ENCODE data around the gene SUCLG2.
"Not testable (repeated sequence)": the region's sequence is repeated elsewhere in the genome, so short reads cannot be mapped to it uniquely, and the experiment has no call there.

SUCLG2 gene

GRCh38 chr3:67587811-67588210 lies 66.6 kb downstream of the SUCLG2 start:
- Histone ChIP-seq H2BK120ac (ENCODE audit: low read depth, low read length) (no peak overlapping the region), H2BK12ac (ENCODE audit: low read length in 2 of 2) (no peak overlapping the region), H3K79me1 (replicated peaks; ENCODE audit: low read length, poor library complexity, severe bottlenecking) (peaks cover 26% of the 10 kb centered on the region), H3K18ac (ENCODE audit: low read depth in 1 of 2, low read length in 2 of 2) (no peak overlapping the region), H3K36me3 (ENCODE audit: control insufficient read depth in 1 of 2, insufficient read depth in 2 of 2, low read depth in 1 of 2, low read length in 2 of 2) (peaks cover 2 to 12% of the 10 kb centered on the region in 2 experiments), H2BK5ac (ENCODE audit: low read depth, low read length, poor library complexity, severe bottlenecking) (no peak overlapping the region), H3K4ac (ENCODE audit: low read depth in 1 of 2, low read length in 2 of 2) (no peak overlapping the region), H3K4me1 (ENCODE audit: control insufficient read depth, insufficient read depth, low read depth, low read length) (no peaks in the 10 kb centered on the region), H2AFZ (ENCODE audit: low read depth, low read length) (no peak overlapping the region), H4K8ac (ENCODE audit: low read length) (no peak overlapping the region), H2AK5ac (ENCODE audit: low read length, severe bottlenecking) (no peak overlapping the region), H3K27me3 (ENCODE audit: control insufficient read depth in 1 of 2, insufficient read depth in 1 of 2, low read length in 2 of 2) (no peaks in the 10 kb centered on the region), H2BK15ac (ENCODE audit: low read depth, poor library complexity, severe bottlenecking) (no peak overlapping the region), H3K14ac (ENCODE audit: low read length in 2 of 2) (no peak overlapping the region), H3K9me3 (ENCODE audit: control insufficient read depth, low read length) (no peaks in the 10 kb centered on the region), H3K4me2 (ENCODE audit: low read length, poor library complexity, severe bottlenecking) (no peak overlapping the region), H3K23ac (ENCODE audit: low read length in 2 of 2) (no peak overlapping the region), H3K27ac (ENCODE audit: low read length, poor library complexity, severe bottlenecking) (no peak overlapping the region), H3K4me3 (ENCODE audit: insufficient read depth in 1 of 2, low read depth in 1 of 2, low read length in 2 of 2) (no peak overlapping the region), H4K91ac (ENCODE audit: low read length) (no peak overlapping the region), H3K9ac (ENCODE audit: low read length) (no peak overlapping the region)
- no peak for DNase-seq

GRCh38 chr3:67587301-67587700 lies 67.1 kb downstream of the SUCLG2 start:
- Histone ChIP-seq H3K23ac (ENCODE audit: low read length in 2 of 2) (no peak overlapping the region), H2BK12ac (ENCODE audit: low read length in 2 of 2) (no peak overlapping the region), H3K4ac (ENCODE audit: low read depth in 1 of 2, low read length in 2 of 2) (no peak overlapping the region), H3K9ac (ENCODE audit: low read length) (no peak overlapping the region), H3K14ac (ENCODE audit: low read length in 2 of 2) (no peak overlapping the region), H2AFZ (ENCODE audit: low read depth, low read length) (no peak overlapping the region), H3K36me3 (ENCODE audit: control insufficient read depth in 1 of 2, insufficient read depth in 2 of 2, low read depth in 1 of 2, low read length in 2 of 2) (peaks cover 2 to 15% of the 10 kb centered on the region in 2 experiments), H3K18ac (ENCODE audit: low read depth in 1 of 2, low read length in 2 of 2) (no peak overlapping the region), H3K27ac (ENCODE audit: low read length, poor library complexity, severe bottlenecking) (no peak overlapping the region), H3K4me2 (ENCODE audit: low read length, poor library complexity, severe bottlenecking) (no peak overlapping the region), H4K91ac (ENCODE audit: low read length) (no peak overlapping the region), H3K79me1 (replicated peaks; ENCODE audit: low read length, poor library complexity, severe bottlenecking) (peaks cover 27% of the 10 kb centered on the region), H2BK120ac (ENCODE audit: low read depth, low read length) (no peak overlapping the region), H3K27me3 (ENCODE audit: control insufficient read depth in 1 of 2, insufficient read depth in 1 of 2, low read length in 2 of 2) (no peaks in the 10 kb centered on the region), H2BK5ac (ENCODE audit: low read depth, low read length, poor library complexity, severe bottlenecking) (no peak overlapping the region), H2BK15ac (ENCODE audit: low read depth, poor library complexity, severe bottlenecking) (no peak overlapping the region), H2AK5ac (ENCODE audit: low read length, severe bottlenecking) (no peak overlapping the region), H3K4me1 (ENCODE audit: control insufficient read depth, insufficient read depth, low read depth, low read length) (no peaks in the 10 kb centered on the region), H3K4me3 (ENCODE audit: insufficient read depth in 1 of 2, low read depth in 1 of 2, low read length in 2 of 2) (no peak overlapping the region), H4K8ac (ENCODE audit: low read length) (no peak overlapping the region), H3K9me3 (ENCODE audit: control insufficient read depth, low read length) (no peaks in the 10 kb centered on the region)
- WGBS, result 96% methylated on average over 4 of the region's 4 CpGs
- DNase-seq, result no peak

GRCh38 chr3:67584608-67585007 lies 69.8 kb downstream of the SUCLG2 start:
- not testable (repeated sequence) for H2AK5ac ChIP-seq (ENCODE audit: low read length, severe bottlenecking); H3K4me1 ChIP-seq (ENCODE audit: control insufficient read depth, insufficient read depth, low read depth, low read length); H2BK5ac ChIP-seq (ENCODE audit: low read depth, low read length, poor library complexity, severe bottlenecking); H3K4ac ChIP-seq (ENCODE audit: low read depth in 1 of 2, low read length in 2 of 2); DNase-seq; H2BK15ac ChIP-seq (ENCODE audit: low read depth, poor library complexity, severe bottlenecking); H4K8ac ChIP-seq (ENCODE audit: low read length); H2AFZ ChIP-seq (ENCODE audit: low read depth, low read length); H3K14ac ChIP-seq (ENCODE audit: low read length in 2 of 2); H3K4me2 ChIP-seq (ENCODE audit: low read length, poor library complexity, severe bottlenecking); H3K27ac ChIP-seq (ENCODE audit: low read length, poor library complexity, severe bottlenecking); H2BK12ac ChIP-seq (ENCODE audit: low read length in 2 of 2); H3K9me3 ChIP-seq (ENCODE audit: control insufficient read depth, low read length); H4K91ac ChIP-seq (ENCODE audit: low read length); H3K27me3 ChIP-seq (ENCODE audit: control insufficient read depth in 1 of 2, insufficient read depth in 1 of 2, low read length in 2 of 2); H3K4me3 ChIP-seq (ENCODE audit: insufficient read depth in 1 of 2, low read depth in 1 of 2, low read length in 2 of 2); H2BK120ac ChIP-seq (ENCODE audit: low read depth, low read length); H3K23ac ChIP-seq (ENCODE audit: low read length in 2 of 2); H3K9ac ChIP-seq (ENCODE audit: low read length); H3K18ac ChIP-seq (ENCODE audit: low read depth in 1 of 2, low read length in 2 of 2)
- Histone ChIP-seq H3K36me3 (ENCODE audit: control insufficient read depth in 1 of 2, insufficient read depth in 2 of 2, low read depth in 1 of 2, low read length in 2 of 2) (peaks cover 1 to 18% of the 10 kb centered on the region in 2 experiments), H3K79me1 (replicated peaks; ENCODE audit: low read length, poor library complexity, severe bottlenecking) (peaks cover 27% of the 10 kb centered on the region)
- WGBS, result 100% methylated on average over 1 of the region's 3 CpGs

GRCh38 chr3:67580430-67581000 lies 73.9 kb downstream of the SUCLG2 start:
- H3K36me3 ChIP-seq (ENCODE audit: control insufficient read depth in 1 of 2, insufficient read depth in 2 of 2, low read depth in 1 of 2, low read length in 2 of 2), result peaks cover 0 to 18% of the 10 kb centered on the region in 2 experiments
- H3K27me3 ChIP-seq (ENCODE audit: control insufficient read depth in 1 of 2, insufficient read depth in 1 of 2, low read length in 2 of 2), result no peaks in the 10 kb centered on the region
- peaks cover 2% of the 10 kb centered on the region for H3K4me1 ChIP-seq (ENCODE audit: control insufficient read depth, insufficient read depth, low read depth, low read length)
- H3K4me2 ChIP-seq (ENCODE audit: low read length, poor library complexity, severe bottlenecking), result no peak overlapping the region
- no peak overlapping the region for H3K18ac ChIP-seq (ENCODE audit: low read depth in 1 of 2, low read length in 2 of 2)
- H2AK5ac ChIP-seq (ENCODE audit: low read length, severe bottlenecking), result no peak overlapping the region
- WGBS, result 100% methylated on average over 3 of the region's 6 CpGs
- H2BK5ac ChIP-seq (ENCODE audit: low read depth, low read length, poor library complexity, severe bottlenecking), result no peak overlapping the region
- H4K91ac ChIP-seq (ENCODE audit: low read length), result no peak overlapping the region
- H2BK12ac ChIP-seq (ENCODE audit: low read length in 2 of 2), result no peak overlapping the region
- H3K9ac ChIP-seq (ENCODE audit: low read length), result no peak overlapping the region
- no peak overlapping the region for H3K4ac ChIP-seq (ENCODE audit: low read depth in 1 of 2, low read length in 2 of 2)
- no peak overlapping the region for H3K4me3 ChIP-seq (ENCODE audit: insufficient read depth in 1 of 2, low read depth in 1 of 2, low read length in 2 of 2)
- no peak overlapping the region for H3K14ac ChIP-seq (ENCODE audit: low read length in 2 of 2)
- H2AFZ ChIP-seq (ENCODE audit: low read depth, low read length), result no peak overlapping the region
- H2BK15ac ChIP-seq (ENCODE audit: low read depth, poor library complexity, severe bottlenecking), result no peak overlapping the region
- DNase-seq, result no peak
- H3K23ac ChIP-seq (ENCODE audit: low read length in 2 of 2), result no peak overlapping the region
- H2BK120ac ChIP-seq (ENCODE audit: low read depth, low read length), result no peak overlapping the region
- H3K9me3 ChIP-seq (ENCODE audit: control insufficient read depth, low read length), result no peaks in the 10 kb centered on the region
- peaks cover 30% of the 10 kb centered on the region for H3K79me1 ChIP-seq (replicated peaks; ENCODE audit: low read length, poor library complexity, severe bottlenecking)
- H4K8ac ChIP-seq (ENCODE audit: low read length), result no peak overlapping the region
- no peak overlapping the region for H3K27ac ChIP-seq (ENCODE audit: low read length, poor library complexity, severe bottlenecking)
